GM20000 (cell line): ENCODE results near the gene HERPUD1.

Experiments
- DNase-seq: peaks from one replicate; pipeline ENCODE4 v3.0.0; 2012; ENCODE audit warnings: low spot score
- TF ChIP-seq, protein P1 (sequence below): IDR thresholded peaks from 2 replicates; pipeline ENCODE4 v1.5.1; 2012; ENCODE audit warnings: mild to moderate bottlenecking, control low read depth; ENCODE audit errors: extremely low read depth, missing control alignments

The HERPUD1 gene

DNA sequence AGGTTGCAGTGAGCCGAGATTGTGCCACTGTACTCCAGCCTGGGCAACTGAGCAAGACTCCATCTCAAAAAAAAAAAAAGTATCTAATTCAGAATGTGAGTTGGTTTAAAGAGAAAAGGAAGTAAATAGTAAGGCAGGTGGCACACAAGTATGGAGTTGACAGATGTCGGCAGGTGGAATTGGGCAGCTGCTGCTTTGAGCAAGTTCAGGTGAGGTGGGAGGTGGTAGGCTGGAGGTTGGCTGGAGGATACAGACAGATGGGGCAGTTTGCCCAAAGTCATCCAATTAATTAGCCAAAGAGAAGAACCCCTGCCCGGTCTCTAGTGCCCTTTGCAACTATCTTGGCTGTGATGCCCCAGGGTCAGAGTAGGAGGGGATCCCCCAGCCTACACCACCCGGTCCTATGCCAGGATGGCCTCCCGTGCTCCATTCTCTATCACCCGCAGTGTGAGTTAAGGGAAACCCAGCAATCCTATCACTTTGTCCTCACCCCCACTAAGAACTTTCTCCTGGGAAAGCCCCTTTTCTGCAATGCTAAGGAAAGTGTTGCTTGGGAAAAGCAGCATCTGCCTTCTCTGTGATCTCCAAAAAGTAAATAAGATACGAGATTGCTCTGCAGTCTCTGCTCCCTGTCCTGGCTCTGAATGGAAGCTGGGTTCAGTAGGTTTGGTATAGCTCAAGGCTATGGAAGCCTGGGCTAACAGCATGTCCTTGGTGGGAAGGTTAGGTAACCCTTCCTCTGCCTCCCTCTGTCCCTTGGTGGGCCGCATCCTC lies 34.7 kb upstream of the HERPUD1 start:
- TF ChIP-seq, protein P1, sequence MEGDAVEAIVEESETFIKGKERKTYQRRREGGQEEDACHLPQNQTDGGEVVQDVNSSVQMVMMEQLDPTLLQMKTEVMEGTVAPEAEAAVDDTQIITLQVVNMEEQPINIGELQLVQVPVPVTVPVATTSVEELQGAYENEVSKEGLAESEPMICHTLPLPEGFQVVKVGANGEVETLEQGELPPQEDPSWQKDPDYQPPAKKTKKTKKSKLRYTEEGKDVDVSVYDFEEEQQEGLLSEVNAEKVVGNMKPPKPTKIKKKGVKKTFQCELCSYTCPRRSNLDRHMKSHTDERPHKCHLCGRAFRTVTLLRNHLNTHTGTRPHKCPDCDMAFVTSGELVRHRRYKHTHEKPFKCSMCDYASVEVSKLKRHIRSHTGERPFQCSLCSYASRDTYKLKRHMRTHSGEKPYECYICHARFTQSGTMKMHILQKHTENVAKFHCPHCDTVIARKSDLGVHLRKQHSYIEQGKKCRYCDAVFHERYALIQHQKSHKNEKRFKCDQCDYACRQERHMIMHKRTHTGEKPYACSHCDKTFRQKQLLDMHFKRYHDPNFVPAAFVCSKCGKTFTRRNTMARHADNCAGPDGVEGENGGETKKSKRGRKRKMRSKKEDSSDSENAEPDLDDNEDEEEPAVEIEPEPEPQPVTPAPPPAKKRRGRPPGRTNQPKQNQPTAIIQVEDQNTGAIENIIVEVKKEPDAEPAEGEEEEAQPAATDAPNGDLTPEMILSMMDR = no peak
- no peak for DNase-seq

DNA sequence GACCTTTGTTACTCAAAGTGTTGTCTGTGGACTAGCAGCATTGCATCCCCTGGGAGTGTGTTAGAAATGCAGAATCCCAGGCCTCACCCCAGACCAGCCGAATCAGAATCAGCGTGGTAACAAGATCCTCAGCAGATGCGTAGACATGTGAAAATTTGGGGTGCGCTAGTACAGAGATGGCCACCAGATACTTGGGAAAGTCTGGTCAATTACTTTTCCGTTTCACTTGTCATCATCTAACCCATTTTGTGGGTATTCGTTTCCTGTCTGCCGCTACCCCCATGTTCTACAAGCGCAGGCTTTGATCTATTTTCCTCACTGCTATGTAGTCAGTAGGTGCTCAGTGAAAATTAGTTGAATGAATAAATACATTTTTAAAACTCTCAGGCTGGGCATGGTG lies 33.1 kb upstream of the HERPUD1 start:
- DNase-seq = peak; percentile 62
- TF ChIP-seq, protein P1 = no peak

- DNase-seq = no peak
- TF ChIP-seq, protein P1 = no peak
These were observed 28.1 kb upstream of the HERPUD1 start for GRCh38 chr16:56903866-56904265.

DNA sequence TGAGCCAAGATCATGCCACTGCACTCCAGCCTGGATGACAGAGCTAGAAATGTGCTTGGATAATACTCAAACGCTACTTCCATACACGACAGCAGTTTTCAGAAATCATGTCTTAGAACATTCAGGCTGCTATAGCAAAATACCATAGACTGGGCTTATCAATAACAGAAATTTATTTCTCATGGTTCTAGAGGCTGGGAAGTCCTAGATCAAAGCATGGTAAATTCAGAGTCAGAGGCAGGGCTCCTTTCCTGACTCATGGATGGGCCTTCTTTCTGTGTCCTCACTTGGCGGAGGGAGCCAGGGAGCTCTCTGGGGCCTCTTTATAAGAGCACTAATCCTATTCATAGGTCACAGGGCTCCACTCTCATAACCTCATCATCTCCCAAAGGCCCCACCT lies 24.5 kb upstream of the HERPUD1 start:
- TF ChIP-seq, protein P1 = no peak
- DNase-seq = no peak

DNA sequence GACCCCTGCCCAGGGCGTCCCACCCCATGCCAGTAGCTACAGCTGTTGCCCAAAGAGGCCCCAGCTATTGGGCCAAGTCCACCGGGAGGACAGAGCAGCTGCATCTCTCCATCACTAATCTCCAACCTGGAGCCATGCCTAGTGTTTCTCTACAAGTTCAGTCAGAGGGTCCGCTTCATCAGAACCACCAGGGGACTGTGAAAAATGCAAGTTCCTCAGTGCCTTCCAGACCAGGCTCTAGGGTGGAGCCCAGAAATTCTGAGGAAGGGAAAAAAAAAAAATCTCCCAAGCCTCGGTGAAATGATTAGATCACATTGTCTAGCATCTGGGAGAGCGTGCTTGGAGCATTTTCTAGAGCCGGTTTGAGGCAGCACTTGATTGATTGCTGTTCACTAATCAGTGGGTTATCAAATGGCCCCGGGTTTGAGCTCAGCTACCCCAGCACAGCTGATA lies 22.4 kb upstream of the HERPUD1 start:
- no peak for DNase-seq
- TF ChIP-seq, protein P1 = no peak

- TF ChIP-seq, protein P1 = no peak
- DNase-seq = no peak
These were observed 21.8 kb upstream of the HERPUD1 start for GRCh38 chr16:56910112-56910511.

GRCh38 chr16:56910654-56911539 lies 21.0 kb upstream of the HERPUD1 start:
- no peak for DNase-seq
- TF ChIP-seq, protein P1 = no peak
